IMR-90 (cell line): ENCODE results near the gene HEXD.

Experiments
- CTCF ChIP-seq: conservative IDR thresholded peaks from 2 replicates; pipeline ENCODE4 v1.5.1; 2012; ENCODE audit warnings: mild to moderate bottlenecking, low read depth, low read length, improper control_type of control experiment
- MXI1 ChIP-seq: IDR thresholded peaks from 2 replicates; pipeline ENCODE4 v1.6.1; 2012; ENCODE audit warnings: low read depth, mild to moderate bottlenecking, low read length, moderate library complexity, borderline replicate concordance
- NFE2L2 ChIP-seq: fragments of 150-350 bp; IDR thresholded peaks from 2 replicates; pipeline ENCODE4 v1.6.1; 2016; ENCODE audit warnings: low read depth, mild to moderate bottlenecking, low read length

- no peak for TF ChIP-seq NFE2L2
- no peak for TF ChIP-seq MXI1
- TF ChIP-seq CTCF: no peak
Observed at GRCh38 chr17:82429824-82430223, 11.7 kb downstream of the HEXD start.
